Esophagus mucosa (tissue), 1 donor: ENCODE data around the gene CA7. TPM values are rescaled to one million over a fixed set of nuclear protein-coding genes. Genes with fewer than 3 reads are reported as not detected.

ENCODE experiments used
- ATAC-seq: fragments of 200-7000 bp; cut with Tn5 transposase; one replicate; pipeline ENCODE4 v1.9.1; 2020
- total RNA-seq: library from RNA; stranded (reverse); gene quantifications from one replicate; pipeline ENCODE4 v1.2.4, GENCODE V29; 2023
- donor health status: DM: yes; HTN: yes; CAD: no.

The CA7 gene
- total RNA-seq, 1 donor from 2014 or later: not detected

DNA sequence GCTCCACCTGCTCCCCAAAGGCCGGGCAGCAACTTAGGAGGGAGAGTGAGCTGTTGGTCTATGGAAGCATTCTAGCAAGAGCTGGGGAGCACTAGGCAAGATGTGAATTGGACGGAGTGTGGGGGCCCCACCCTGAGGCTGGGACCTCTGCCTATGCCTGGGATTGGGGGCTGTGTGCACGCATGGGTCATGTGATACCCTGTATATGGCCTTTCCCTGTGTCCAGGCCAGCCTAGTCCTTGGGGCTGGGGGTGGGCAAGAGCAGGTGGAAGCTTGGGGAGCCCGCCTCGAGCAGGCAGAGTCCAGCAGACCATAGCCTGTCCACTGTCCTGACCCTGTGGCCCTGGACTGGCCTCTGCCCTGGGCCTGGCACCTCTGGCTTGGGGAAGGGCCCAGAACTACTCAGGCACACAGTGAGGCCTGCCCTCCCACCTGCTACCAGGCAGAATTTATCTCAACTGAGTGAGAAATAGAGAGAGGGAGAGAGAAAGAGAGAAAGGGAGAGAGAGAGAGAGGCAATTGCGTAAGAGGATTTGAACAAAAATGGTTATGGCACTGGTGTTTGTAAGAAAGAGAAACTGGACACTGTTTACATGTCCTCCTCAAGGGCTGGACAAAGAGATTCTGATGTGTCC lies 55.2 kb downstream of the CA7 start:
- ATAC-seq: no peak

DNA sequence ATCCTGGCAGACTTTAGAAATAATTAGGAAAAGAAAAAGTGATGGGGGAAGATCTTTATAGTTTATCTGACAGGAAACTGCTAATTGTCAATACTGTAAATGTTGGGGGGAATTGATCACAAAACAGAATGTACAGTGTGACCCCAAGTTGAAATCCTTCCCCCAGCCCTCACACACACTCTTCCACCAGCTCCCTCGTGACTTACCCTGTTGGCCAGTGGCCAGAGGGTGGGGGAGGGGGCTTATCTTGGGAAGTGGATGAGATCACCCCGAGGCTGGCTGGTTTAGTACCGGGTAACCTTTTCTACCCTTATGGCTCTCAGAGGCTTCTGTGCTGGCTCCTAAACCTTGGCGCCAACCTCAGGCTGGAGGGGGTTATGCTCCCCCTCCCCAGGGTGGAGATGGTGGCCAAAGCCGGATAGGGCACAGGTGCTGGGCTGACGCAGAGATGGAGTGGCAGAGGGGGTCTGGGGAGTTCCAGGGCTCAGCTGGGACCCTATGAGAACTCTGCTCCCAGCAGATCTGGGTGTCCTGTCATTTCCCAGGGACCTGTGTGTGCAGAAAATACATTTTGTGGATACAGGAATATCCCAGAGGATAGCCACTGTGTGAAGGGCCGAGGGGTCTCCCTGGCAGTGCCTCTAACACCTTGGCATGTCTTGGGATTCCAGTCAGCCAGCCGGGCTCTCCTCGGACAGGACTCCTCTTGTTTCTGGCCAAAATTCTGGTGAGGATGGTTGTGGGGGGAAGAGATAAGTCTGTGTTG lies 55.9 kb downstream of the CA7 start:
- peak; percentile 2 for ATAC-seq

DNA sequence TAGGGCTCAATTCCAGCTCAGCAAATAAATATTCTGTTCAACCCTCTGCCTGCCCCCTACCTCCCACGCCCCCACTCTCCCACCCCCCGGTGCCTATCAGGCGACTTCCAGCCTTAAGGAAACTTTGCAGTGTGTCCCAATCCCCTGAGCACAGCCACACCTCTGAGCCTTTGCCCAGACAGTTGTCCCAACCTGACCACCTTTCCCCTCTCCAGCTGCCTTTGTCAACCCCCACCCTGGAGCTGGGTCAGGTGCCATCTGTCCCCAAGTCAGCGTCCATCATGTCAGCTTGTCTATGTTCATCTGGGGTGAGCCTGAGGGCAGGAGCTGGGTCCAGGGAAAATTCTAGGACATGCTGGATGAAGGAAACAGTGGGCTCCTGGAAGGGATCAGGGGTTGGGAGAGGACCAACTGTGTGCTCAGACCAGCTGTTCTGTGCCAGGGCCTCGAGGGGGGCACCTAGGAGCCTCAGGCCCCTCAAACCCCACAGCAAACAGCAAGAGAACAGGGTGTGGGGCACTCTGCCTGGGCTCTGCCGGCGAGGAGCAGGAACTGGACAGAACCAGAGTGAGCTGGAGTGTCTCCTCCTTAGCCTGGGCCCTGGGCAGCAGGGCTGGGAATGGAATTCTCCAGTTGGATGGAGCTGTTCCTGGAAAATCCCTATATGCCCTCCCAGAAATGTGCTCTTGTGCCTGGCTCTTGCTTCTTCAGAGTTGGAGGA lies 56.7 kb downstream of the CA7 start:
- no peak for ATAC-seq

DNA sequence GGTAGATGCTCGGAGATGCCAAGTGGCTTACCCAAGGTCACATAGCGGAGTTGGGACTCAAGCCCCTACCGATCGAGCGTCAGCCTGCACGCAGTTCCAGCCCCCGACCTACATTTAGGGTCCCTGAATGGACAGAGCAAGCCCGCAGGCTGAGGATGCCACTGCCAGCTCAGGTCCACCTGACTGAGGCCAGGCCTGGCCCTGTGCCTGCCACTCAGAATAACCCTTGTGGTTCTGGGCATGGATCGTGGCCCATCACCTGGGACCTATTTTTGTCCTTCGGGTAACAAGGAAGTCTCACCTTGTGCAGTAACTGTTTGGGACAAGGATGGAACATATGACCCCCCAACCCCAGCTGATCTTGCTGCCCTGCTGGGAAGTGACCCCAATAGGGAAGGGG lies 57.4 kb downstream of the CA7 start:
- no peak for ATAC-seq

DNA sequence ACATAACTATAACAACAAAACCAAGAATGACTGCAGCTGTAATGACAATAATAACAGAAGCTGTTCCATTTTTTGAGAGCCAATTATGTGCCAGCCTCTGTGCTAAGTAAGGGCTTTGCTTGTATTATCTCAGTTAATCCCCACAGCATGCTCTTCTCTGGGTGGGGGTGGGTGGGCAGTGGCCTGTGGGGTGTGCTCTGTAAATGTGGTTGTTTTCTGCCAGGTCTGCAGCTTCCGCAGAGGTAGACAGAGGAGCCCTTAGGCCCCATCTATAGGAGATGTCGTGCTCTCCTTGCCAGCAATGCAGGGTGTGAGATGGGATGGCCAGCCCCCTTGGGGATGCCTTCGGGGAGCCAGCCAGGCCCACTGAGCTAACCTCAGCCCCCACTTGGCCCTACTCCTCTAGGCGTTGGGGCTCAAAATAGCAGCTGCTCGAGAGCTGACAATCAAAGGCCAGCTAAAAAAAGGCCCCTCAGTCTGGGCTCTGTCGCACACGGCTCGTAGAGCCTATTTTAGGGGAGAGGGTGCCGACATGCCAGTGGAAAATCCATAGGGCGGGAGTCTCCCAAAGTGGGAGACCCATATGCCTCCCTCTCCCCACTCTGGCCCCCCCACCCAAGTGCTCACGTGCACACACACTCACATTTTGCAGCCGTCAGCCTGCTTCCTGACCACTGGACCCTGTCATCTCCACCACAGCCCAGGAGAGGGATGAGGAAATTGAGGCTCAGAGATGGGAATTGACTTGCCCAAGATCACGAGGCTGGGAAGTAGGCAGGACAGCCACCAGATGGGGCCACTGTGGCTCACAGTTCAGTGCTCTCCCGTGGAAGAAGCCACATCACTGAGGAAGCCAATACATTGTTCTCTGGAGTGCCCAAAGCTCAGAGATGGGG lies 58.7 kb downstream of the CA7 start:
- ATAC-seq: no peak

Other genes starting within 250 kb of the CA7 start
- gene CMTM3, start 239.7 kb upstream of the CA7 start, total RNA-seq: 3.7 TPM
- 13.1 TPM for gene CMTM4, start 147.7 kb upstream of the CA7 start, total RNA-seq
- gene DYNC1LI2, start 92.8 kb upstream of the CA7 start, total RNA-seq: 69.4 TPM
- gene TERB1, start 42.8 kb upstream of the CA7 start, total RNA-seq: 0.08 TPM
- 41.2 TPM for gene NAE1, start 13.4 kb upstream of the CA7 start, total RNA-seq
- gene PDP2, start 36.1 kb downstream of the CA7 start, total RNA-seq: 9.6 TPM
- 5.0 TPM for gene CDH16, start 74.5 kb downstream of the CA7 start, total RNA-seq
- 59.1 TPM for gene RRAD, start 81.1 kb downstream of the CA7 start, total RNA-seq
- 125 TPM for gene CIAO2B, start 90.0 kb downstream of the CA7 start, total RNA-seq
- 151 TPM for gene CES2, start 91.1 kb downstream of the CA7 start, total RNA-seq
- 1.1 TPM for gene CES3, start 116.9 kb downstream of the CA7 start, total RNA-seq
- 6.0 TPM for gene CES4A, start 144.2 kb downstream of the CA7 start, total RNA-seq
- 40.4 TPM for gene CBFB, start 184.7 kb downstream of the CA7 start, total RNA-seq